Parathyroid adenoma (tissue), 2 donors: ENCODE results near the gene PSMA5.

ENCODE experiments used
- H2AFZ ChIP-seq: fragments of 300-600 bp; sonication (generic); one replicate; pipeline ENCODE4 v1.7.0; 2017; ENCODE audit warnings: antibody characterized with exemption, mild to moderate bottlenecking
- H3K27ac ChIP-seq: fragments of 300-600 bp; sonication (generic); one replicate; pipeline ENCODE4 v1.7.0; 2017
- H3K27me3 ChIP-seq: fragments of 300-600 bp; sonication (generic); one replicate; pipeline ENCODE4 v1.7.0; 2017; ENCODE audit warnings: low read length; ENCODE audit not compliant: control insufficient read depth, insufficient read depth
- H3K36me3 ChIP-seq: fragments of 300-600 bp; sonication (generic); one replicate; pipeline ENCODE4 v1.7.0; 2017; ENCODE audit warnings: low read length; ENCODE audit not compliant: control insufficient read depth, insufficient read depth
- H3K4me1 ChIP-seq: fragments of 300-600 bp; sonication (generic); one replicate; pipeline ENCODE4 v1.7.0; 2017; ENCODE audit warnings: control low read depth
- H3K4me2 ChIP-seq: fragments of 300-600 bp; sonication (generic); one replicate; pipeline ENCODE4 v1.7.0; 2017; ENCODE audit warnings: low read length
- H3K4me3 ChIP-seq: fragments of 300-600 bp; sonication (generic); one replicate; pipeline ENCODE4 v1.7.0; 2017; ENCODE audit warnings: low read depth, low read length
- H3K79me2 ChIP-seq: fragments of 300-600 bp; sonication (generic); one replicate; pipeline ENCODE4 v1.7.0; 2017; ENCODE audit warnings: control low read depth
- H3K9ac ChIP-seq: fragments of 300-600 bp; sonication (generic); one replicate; pipeline ENCODE4 v1.7.0; 2017; ENCODE audit warnings: mild to moderate bottlenecking
- H3K9me3 ChIP-seq: fragments of 300-600 bp; sonication (generic); one replicate; pipeline ENCODE4 v1.7.0; 2017; ENCODE audit warnings: low read length; ENCODE audit not compliant: control insufficient read depth
- TF ChIP-seq, protein P1 (sequence below): fragments of 300-600 bp; sonication (generic); IDR thresholded peaks from one replicate; pipeline ENCODE4 v1.7.0; 2017; ENCODE audit warnings: antibody characterized with exemption, mild to moderate bottlenecking
- donor health status: primary hyperparathyroidism.

The PSMA5 gene

GRCh38 chr1:109372281-109372680 lies 54.0 kb downstream of the PSMA5 start:
- Histone ChIP-seq H3K9me3 (no peaks in the 10 kb centered on the region), H3K79me2 (peaks cover under 1% of the 10 kb centered on the region), H3K36me3 (no peaks in the 10 kb centered on the region), H3K27ac (no peak overlapping the region), H3K4me2 (no peak overlapping the region), H3K4me3 (no peak overlapping the region), H3K27me3 (no peaks in the 10 kb centered on the region), H3K4me1 (no peaks in the 10 kb centered on the region), H2AFZ (no peak overlapping the region), H3K9ac (no peak overlapping the region)
- TF ChIP-seq, protein P1, sequence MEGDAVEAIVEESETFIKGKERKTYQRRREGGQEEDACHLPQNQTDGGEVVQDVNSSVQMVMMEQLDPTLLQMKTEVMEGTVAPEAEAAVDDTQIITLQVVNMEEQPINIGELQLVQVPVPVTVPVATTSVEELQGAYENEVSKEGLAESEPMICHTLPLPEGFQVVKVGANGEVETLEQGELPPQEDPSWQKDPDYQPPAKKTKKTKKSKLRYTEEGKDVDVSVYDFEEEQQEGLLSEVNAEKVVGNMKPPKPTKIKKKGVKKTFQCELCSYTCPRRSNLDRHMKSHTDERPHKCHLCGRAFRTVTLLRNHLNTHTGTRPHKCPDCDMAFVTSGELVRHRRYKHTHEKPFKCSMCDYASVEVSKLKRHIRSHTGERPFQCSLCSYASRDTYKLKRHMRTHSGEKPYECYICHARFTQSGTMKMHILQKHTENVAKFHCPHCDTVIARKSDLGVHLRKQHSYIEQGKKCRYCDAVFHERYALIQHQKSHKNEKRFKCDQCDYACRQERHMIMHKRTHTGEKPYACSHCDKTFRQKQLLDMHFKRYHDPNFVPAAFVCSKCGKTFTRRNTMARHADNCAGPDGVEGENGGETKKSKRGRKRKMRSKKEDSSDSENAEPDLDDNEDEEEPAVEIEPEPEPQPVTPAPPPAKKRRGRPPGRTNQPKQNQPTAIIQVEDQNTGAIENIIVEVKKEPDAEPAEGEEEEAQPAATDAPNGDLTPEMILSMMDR: no peak

- Histone ChIP-seq H3K36me3 (no peaks in the 10 kb centered on the region), H3K27me3 (no peaks in the 10 kb centered on the region), H3K9ac (no peak overlapping the region), H3K9me3 (no peaks in the 10 kb centered on the region), H3K4me1 (no peaks in the 10 kb centered on the region), H3K79me2 (peaks cover 4% of the 10 kb centered on the region), H3K4me3 (no peak overlapping the region), H3K27ac (peak overlapping the region; percentile 44), H3K4me2 (no peak overlapping the region), H2AFZ (peak overlapping the region; percentile 38)
- TF ChIP-seq, protein P1: no peak
Observed at GRCh38 chr1:109371341-109371739, 54.9 kb downstream of the PSMA5 start.

GRCh38 chr1:109370712-109371340 lies 55.4 kb downstream of the PSMA5 start:
- H3K4me3 ChIP-seq: no peak overlapping the region
- H3K27ac ChIP-seq: peak overlapping the region; percentile 44
- TF ChIP-seq, protein P1: no peak
- no peaks in the 10 kb centered on the region for H3K36me3 ChIP-seq
- no peak overlapping the region for H3K4me2 ChIP-seq
- H3K4me1 ChIP-seq: no peaks in the 10 kb centered on the region
- H3K9me3 ChIP-seq: no peaks in the 10 kb centered on the region
- H3K79me2 ChIP-seq: peaks cover 4% of the 10 kb centered on the region
- peak overlapping the region; percentile 38 for H2AFZ ChIP-seq
- no peaks in the 10 kb centered on the region for H3K27me3 ChIP-seq
- H3K9ac ChIP-seq: no peak overlapping the region

DNA sequence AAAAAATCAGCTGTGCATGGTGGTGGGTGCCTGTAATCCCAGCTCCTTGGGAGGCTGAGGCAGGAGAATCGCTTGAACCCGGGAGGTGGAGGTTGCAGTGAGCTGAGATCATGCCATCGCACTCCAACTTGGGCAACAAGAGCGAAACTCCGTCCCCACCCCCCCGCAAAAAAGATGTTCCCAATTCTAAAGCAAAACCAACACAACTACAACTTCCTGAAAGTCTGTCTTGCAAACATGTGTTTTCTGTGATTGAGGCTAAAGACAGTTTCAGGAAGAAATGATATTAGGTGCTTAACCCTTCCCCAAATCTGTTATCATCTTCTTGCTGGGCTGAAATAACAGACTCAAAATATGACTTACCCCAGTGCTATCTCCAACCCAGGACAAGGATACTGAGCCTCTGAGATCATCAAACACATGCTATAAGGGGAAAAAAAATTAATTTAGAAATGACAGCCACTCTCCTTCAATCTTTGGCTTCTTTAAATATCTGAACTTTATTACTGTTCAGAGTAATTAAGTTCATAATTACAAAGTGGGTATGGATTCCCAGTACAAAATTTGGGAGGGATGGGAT lies 57.0 kb downstream of the PSMA5 start:
- H3K36me3 ChIP-seq: no peaks in the 10 kb centered on the region
- no peak overlapping the region for H2AFZ ChIP-seq
- peaks cover 6% of the 10 kb centered on the region for H3K4me1 ChIP-seq
- H3K27me3 ChIP-seq: no peaks in the 10 kb centered on the region
- TF ChIP-seq, protein P1: no peak
- H3K27ac ChIP-seq: no peak overlapping the region
- no peak overlapping the region for H3K4me2 ChIP-seq
- no peaks in the 10 kb centered on the region for H3K9me3 ChIP-seq
- H3K79me2 ChIP-seq: peaks cover 4% of the 10 kb centered on the region
- no peak overlapping the region for H3K4me3 ChIP-seq
- H3K9ac ChIP-seq: no peak overlapping the region

GRCh38 chr1:109368464-109368863 lies 57.8 kb downstream of the PSMA5 start:
- no peaks in the 10 kb centered on the region for H3K27me3 ChIP-seq
- H3K9me3 ChIP-seq: no peaks in the 10 kb centered on the region
- H3K4me1 ChIP-seq: peaks cover 9% of the 10 kb centered on the region
- no peak overlapping the region for H3K4me2 ChIP-seq
- no peak overlapping the region for H3K4me3 ChIP-seq
- TF ChIP-seq, protein P1: no peak
- no peak overlapping the region for H3K9ac ChIP-seq
- H3K36me3 ChIP-seq: no peaks in the 10 kb centered on the region
- H2AFZ ChIP-seq: no peak overlapping the region
- H3K27ac ChIP-seq: no peak overlapping the region
- peaks cover 4% of the 10 kb centered on the region for H3K79me2 ChIP-seq
